Lung microvascular endothelial cell (primary cell): ENCODE data around the gene ESD. TPM values are rescaled to one million over a fixed set of nuclear protein-coding genes. Genes with fewer than 3 reads are reported as not detected.
"Not testable (repeated sequence)": the region's sequence is repeated elsewhere in the genome, so short reads cannot be mapped to it uniquely, and the experiment has no call there.

Experiments
- DNase-seq, 2 donors: peaks; one replicate each; pipeline versions ENCODE4 v3.0.0 to v3.0.0-alpha.2; 2010; ENCODE audit warnings: low read depth in 2 of 2
- total RNA-seq: library from RNA; depleted of rRNA; stranded (reverse); fragments of >200 nt; gene quantifications from 2 replicates; pipeline ENCODE4 v1.2.1, GENCODE V29; 2014

ESD gene, protein sequence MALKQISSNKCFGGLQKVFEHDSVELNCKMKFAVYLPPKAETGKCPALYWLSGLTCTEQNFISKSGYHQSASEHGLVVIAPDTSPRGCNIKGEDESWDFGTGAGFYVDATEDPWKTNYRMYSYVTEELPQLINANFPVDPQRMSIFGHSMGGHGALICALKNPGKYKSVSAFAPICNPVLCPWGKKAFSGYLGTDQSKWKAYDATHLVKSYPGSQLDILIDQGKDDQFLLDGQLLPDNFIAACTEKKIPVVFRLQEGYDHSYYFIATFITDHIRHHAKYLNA
- total RNA-seq: 63.2 and 65.1 TPM in 2 replicates

DNA sequence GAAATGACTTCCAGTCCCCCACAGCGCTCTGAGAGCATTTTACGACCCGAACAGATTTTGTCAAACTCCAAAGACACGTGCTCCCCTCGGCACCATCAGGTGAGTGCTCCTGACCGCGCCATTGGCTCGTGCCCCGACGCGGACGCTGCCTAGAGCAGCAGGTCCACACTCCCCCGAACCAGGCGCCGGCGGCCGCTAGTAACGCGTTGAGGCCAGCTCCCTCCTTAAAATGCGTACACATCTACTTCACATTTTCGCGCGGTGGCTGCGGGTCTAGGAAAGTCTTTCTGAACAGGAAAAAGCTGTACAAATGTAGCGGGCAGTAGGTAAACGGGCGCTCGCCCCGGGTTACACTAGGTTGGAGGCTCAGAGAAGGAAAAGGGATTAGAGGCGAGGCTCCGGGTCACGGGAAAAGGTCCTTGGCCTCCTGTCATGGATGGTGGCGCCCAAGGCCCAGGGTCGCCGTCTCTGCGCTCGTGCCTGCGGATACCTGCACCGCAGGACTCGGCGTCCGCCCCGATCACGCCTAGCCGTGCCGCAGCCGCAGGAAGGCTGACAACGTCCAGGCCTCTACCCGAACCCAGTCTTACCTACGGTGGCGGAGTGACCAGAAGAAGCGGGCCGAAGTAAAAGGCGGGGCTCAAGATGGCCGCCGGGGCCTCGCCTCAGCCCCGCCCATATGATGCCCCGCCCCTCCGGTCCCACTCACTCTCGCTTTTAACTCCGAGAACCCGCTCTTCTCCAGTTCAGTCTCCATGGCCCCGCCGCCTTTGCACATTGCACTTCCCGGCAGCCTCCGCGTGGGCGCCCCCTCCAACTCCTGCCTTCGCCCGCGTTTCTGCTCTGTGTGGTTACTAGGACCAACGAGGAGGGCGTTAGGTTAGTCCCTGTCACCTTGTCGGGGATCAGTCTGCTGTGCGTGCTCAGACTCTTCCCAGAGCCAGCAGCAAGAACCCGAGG lies at the start of gene ESD:
Gene ESD (minus strand): TSS at position 647 of the 960 bp plus-strand sequence. CDS start 5,748 bp downstream, outside the sequence.
- DNase-seq: peak; percentile 81 to 87

GRCh38 chr13:46846726-46847125 lies 49.8 kb upstream of the ESD start:
- no peak for DNase-seq

DNA sequence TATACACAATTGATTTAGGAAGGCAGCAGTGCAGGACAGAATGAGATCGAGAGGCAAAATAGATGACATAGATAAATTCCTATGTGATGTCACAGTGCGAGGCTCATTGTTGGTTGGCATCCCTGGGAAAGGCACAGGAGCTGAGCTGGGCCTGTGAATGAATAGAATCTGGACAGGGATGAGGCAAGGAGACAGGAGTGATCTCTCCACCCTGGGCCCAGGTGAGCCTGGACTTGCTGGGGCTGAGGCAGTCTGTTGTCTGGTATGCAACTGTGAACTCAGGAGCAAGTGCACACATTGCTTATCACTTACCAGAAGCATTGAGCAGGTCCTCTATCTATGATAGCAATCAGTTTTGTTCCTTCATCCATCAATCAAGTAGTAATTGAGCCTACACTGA lies 48.2 kb upstream of the ESD start:
- no peak for DNase-seq

GRCh38 chr13:46844431-46844830 lies 47.5 kb upstream of the ESD start:
- DNase-seq: peak; percentile 29 to 32

- DNase-seq: no peak
Measured at GRCh38 chr13:46839399-46839798, 42.4 kb upstream of the ESD start.

GRCh38 chr13:46834657-46835056 lies 37.7 kb upstream of the ESD start:
- DNase-seq: no peak

DNA sequence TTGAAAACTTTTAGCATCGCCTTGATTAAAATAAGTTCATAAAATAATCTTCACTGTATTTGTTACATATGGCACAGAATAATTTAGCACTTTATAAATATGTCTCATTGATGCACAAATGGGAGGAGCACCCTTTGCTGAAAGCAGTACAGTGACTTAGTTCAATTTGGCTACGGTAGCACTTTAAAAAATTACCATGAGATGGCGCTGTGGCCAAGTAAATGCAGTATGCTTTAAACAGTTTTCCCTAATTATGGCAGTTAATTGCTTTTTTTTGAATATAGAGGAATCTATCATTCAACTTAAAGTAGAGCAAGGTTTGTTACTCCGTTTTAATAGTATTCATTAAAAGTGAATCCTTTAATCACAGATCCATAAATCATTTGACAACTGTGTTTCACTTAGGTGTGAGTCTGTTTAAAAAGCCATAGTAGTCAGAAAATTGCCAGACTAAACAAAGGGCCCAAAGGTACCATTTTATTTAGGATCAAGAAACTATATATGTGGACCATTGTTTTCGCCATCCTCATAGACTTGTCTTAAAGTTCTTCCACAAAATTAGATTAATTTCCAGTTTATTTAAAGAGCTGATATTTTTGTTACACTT lies 34.7 kb upstream of the ESD start:
- peak; percentile 60 to 66 for DNase-seq

DNA sequence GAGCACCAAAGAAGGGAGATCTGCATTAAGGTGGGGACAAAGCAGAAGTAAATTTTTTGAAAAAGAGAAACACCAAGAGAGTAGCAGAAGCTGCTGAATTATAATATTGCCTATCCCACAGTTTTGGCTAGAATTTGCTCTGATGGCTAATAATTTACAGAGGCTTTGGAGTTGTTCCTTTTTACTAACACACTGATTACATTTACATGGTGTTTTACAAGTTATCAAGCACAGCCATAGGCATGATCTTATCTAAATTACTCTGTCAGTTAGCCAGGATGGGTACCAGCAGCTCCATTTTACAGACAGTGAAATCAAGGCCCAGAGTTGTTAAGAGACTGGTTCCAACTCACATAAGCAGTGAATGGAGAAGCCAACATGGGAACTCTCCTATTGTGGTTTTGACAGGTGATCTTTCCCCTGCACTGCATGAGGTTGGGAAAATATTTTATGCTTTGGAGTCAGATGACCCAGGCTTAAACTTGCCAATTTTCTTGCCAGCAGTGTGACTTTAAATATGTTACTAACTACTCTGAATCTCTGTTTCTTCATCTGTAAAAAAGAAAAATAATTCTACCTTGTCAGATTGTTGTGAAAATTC lies 33.5 kb upstream of the ESD start:
- DNase-seq: no peak

DNA sequence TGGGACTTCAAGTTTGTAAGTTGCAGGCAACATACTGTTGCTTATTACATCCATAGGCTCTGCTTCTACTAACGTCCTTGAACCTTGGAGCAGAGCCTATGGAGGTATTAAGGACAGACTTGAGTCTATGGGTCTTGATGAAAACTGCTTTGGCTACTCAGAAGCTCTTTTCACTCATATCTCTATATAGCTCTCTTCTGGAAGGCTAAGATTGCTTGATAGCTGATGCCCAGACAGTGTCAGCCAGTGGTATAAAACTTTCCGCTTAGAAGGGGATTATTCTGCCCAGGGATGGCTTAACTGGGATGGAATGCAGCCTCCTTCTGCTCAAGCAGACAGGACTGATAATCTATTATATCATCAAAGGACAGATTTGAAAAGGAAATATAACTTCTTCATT lies 25.6 kb upstream of the ESD start:
- DNase-seq: no peak

- DNase-seq: no peak
Measured at GRCh38 chr13:46817838-46818476, 21.0 kb upstream of the ESD start.

- DNase-seq: peak in 1 of 2 donors; percentile 48
Measured at GRCh38 chr13:46817095-46817494, 20.1 kb upstream of the ESD start.

DNA sequence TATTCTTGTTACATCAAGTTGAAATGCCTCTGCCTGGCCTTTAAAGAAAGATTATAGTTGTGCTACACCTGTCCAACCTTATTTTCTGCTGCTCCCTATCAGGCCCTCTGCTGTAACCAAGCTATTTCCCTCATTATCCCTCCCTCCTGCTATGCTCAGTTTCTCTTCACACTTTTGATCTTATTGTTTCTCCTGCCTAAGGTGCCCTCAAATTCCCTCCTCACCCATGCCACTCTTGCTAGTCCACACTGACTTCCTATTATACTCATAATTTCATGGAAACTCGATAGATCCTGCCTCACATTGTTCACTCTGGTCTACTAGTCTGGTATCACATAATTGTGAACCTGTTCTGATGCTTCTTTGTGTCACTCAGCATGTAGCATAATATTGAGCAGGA lies 19.4 kb upstream of the ESD start:
- no peak for DNase-seq

DNA sequence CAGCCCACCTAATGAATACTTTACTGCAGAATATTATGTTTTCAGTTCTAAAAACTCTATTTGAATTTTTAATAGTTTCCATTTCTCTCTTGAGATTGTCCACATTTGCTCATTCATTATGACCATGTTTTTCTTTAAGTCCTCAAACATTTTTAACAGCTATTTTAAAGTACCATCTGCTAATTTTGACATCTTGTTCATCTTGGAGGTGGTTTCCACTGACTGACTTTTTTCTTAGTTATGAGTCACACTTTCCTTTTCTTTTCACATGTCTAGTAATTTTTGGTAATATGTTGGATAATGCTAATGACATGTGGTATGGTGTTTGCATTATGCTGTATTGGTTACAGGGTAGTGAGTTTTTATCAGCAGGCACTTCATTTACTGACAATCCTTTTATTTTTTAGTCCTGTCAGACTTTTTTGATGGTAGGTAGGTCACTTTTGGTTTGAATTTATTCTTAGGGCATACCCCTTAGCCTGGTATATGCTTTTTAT lies 15.4 kb upstream of the ESD start:
- no peak for DNase-seq

- no peak for DNase-seq
Measured at GRCh38 chr13:46810440-46810839, 13.5 kb upstream of the ESD start.

- DNase-seq: not testable (repeated sequence)
Measured at GRCh38 chr13:46804921-46805320, 8.0 kb upstream of the ESD start.

GRCh38 chr13:46804391-46804815 lies 7.4 kb upstream of the ESD start:
- DNase-seq: peak in 1 of 2 donors; percentile 60

- no peak for DNase-seq
Measured at GRCh38 chr13:46803586-46803985, 6.6 kb upstream of the ESD start.

- no peak for DNase-seq
Measured at GRCh38 chr13:46801858-46802257, 4.9 kb upstream of the ESD start.

GRCh38 chr13:46799139-46799538 lies 2.2 kb upstream of the ESD start:
- DNase-seq: no peak

DNA sequence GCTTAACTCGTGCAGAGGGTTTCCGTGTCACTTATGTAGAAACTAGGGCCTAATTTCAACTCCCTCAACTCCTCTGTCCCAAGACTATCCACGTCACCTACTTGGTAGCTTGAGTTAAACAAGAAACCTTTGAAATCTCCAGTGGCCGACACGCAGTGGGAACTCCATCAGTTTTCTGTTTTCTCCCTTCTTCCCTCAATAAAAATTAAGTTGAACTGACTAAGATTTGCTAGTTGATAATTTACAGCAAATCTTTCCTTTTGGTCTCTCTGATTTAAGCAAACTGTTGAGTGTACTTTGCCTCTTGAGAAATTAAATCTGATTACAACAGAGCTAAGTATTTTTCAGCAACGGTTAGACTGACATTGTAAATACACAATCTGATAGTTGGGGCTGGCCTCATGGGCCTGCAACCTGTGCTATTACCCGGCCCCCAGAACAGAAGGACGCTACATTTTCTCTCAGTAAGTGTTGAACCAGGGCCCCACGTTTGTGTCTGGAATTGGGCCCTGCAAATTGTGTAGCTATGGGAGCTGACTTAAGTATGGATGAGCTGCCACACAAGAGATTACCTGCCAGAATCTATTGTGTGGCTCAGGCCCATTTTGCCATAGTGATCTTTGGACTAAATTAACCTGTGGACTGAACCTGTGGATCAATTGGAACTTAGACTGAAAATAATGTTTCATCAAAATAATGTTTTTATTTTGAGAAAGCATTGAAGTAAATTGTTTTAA lies 708 bp upstream of the ESD start:
- no peak for DNase-seq
